HL-60 (cell line): ENCODE data around the gene HPN.

Experiments
- DNase-seq, 2 experiments: peaks; one replicate each; pipeline ENCODE4 v3.0.0-alpha.2; 2010 to 2020; ENCODE audit warnings: low read depth in 1 of 2, low spot score in 1 of 2
- H3K27ac ChIP-seq: fragments of 250-450 bp; sonication (Bioruptor Pico); replicated peaks from 2 replicates; pipeline ENCODE4 v1.5.1; 2020; ENCODE audit warnings: mild to moderate bottlenecking, moderate library complexity
- H3K27me3 ChIP-seq: fragments of 250-450 bp; sonication (Bioruptor Pico); 2 replicates; pipeline ENCODE4 v1.5.1; 2021; ENCODE audit warnings: mild to moderate bottlenecking, moderate library complexity; ENCODE audit not compliant: insufficient read depth, poor library complexity, severe bottlenecking
- H3K4me3 ChIP-seq: replicated peaks from 2 replicates; pipeline ENCODE4 v1.5.1; 2011; ENCODE audit warnings: mild to moderate bottlenecking, control low read depth, low read length; ENCODE audit not compliant: insufficient read depth
- CTCF ChIP-seq: IDR thresholded peaks from one replicate; pipeline ENCODE4 v1.5.1; 2011; ENCODE audit warnings: low read length, control low read depth, inconsistent platforms; ENCODE audit not compliant: insufficient read depth
- GABPA ChIP-seq: IDR thresholded peaks from 2 replicates; pipeline ENCODE4 v1.6.1; 2012; ENCODE audit warnings: low read depth
- POLR2AphosphoS5 ChIP-seq: IDR thresholded peaks from 2 replicates; pipeline ENCODE4 v1.6.1; 2012; ENCODE audit warnings: low read depth
- REST ChIP-seq: IDR thresholded peaks from 2 replicates; pipeline ENCODE4 v1.6.1; 2012; ENCODE audit warnings: low read depth; ENCODE audit not compliant: insufficient replicate concordance
- SPI1 ChIP-seq: IDR thresholded peaks from 2 replicates; pipeline ENCODE4 v1.6.1; 2012; ENCODE audit warnings: low read depth, mild to moderate bottlenecking, borderline replicate concordance

The HPN gene

DNA sequence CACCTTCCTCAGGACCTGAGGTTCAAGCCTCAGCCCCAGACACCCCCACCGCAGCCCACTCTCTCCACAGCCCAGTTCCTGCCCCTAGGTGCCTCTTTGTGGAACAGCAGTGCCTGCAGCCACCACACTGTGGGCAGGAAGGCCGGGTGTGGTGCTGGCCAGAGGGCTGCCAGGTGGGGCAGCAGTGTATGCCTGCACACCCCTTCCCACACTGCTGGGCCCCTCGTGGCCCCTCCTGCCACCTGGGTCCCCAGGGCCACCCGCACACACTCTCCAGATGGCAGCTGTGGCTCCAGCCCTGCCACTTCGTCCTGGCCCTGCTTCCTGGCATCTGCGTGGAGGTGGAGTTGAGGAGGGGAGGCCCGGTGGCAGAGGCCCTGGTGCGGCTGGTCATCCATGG is 35.1 kb downstream of the HPN start:
- no peak for DNase-seq
- Histone ChIP-seq H3K27me3 (no peaks in the 10 kb centered on the region), H3K4me3 (no peak overlapping the region), H3K27ac (no peak overlapping the region)
- TF ChIP-seq POLR2AphosphoS5 = no peak
- no peak for TF ChIP-seq GABPA
- no peak for TF ChIP-seq SPI1
- TF ChIP-seq REST = no peak
- TF ChIP-seq CTCF = no peak

DNA sequence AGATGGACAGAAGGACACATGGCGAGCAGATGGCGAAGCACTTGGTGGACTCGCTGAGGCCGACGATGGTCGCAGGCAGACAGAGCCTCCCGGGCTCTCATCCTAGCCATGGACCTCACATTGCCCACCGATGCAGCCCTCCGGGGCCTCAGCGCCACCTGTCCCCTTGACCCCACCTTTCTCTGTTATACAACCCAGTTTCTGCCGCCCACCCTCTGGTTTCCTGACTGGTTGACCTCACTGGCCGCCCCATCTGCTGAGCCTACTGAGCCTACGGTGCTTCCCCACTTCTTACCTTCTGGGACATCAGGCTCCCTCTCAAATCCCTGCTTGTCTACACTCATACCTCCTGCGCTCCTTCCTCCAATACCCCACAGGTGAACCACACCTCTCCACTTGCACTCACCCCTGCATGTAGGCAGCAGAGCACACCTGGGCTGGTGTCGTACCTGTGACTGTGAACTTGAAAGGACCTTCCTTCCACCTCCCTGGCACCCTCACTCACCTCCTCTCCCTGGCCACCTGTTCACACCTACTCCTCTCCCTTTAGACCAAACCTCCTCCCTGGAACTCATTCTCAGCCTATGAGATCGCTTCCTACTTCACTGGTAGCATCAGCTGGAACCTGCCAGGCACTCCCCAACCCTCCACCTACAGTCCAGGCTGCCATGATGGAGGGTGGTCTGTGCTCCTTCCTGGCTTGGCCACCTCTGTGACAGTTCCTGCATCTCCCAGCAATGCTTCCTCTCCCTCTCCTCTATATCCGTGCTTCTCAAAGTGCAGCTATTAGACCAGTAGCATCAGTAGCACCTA is 36.1 kb downstream of the HPN start:
- no peak overlapping the region for H3K4me3 ChIP-seq
- H3K27ac ChIP-seq = no peak overlapping the region
- H3K27me3 ChIP-seq = no peaks in the 10 kb centered on the region
- TF ChIP-seq CTCF (no peak), GABPA (no peak), SPI1 (no peak), REST (no peak), POLR2AphosphoS5 (no peak)
- DNase-seq = no peak

GRCh38 chr19:35079826-35080225 is 38.3 kb downstream of the HPN start:
- no peaks in the 10 kb centered on the region for H3K27me3 ChIP-seq
- TF ChIP-seq SPI1 = no peak
- no peak for TF ChIP-seq POLR2AphosphoS5
- no peak for TF ChIP-seq GABPA
- TF ChIP-seq CTCF = no peak
- TF ChIP-seq REST = no peak
- DNase-seq = no peak
- H3K4me3 ChIP-seq = no peak overlapping the region
- H3K27ac ChIP-seq = no peak overlapping the region
